GM12878 (cell line): ENCODE results near the gene UBE3C. TPM values are rescaled to one million over a fixed set of nuclear protein-coding genes. Genes with fewer than 3 reads are reported as not detected.

Experiments
- ATAC-seq: fragments of 200-7000 bp; cut with Tn5 transposase; 3 replicates; pipeline ENCODE4 v1.9.1; 2020; ENCODE audit warnings: mild to moderate bottlenecking, moderate library complexity
- BruUV-seq: library from RNA; stranded (reverse); fragments of 400-500 nt; replicated peaks from 2 replicates; lab custom pipeline; 2021; lab: Mats Ljungman, UMichigan
- CTCF ChIA-PET: fragments of 300-600 bp; sonication (Branson Sonifier 250); formaldehyde crosslinking; extraction: SDS; loops from one replicate; lab custom pipeline; 2021; ENCODE audit warnings: inconsistent platforms; lab: Yijun Ruan, JAX
- POLR2A ChIA-PET: fragments of 350-600 bp; formaldehyde crosslinking; extraction: SDS; loops from one replicate; lab custom pipeline; 2021; ENCODE audit warnings: inconsistent platforms; lab: Charles Lee
- RAD21 ChIA-PET: fragments of 300-600 bp; sonication (Branson Sonifier 250); formaldehyde crosslinking; loops from one replicate; lab custom pipeline; 2023; ENCODE audit warnings: antibody characterized with exemption; ENCODE audit not compliant: unreplicated experiment; lab: Charles Lee
- SMC1A ChIA-PET: fragments of 300-600 bp; sonication (Branson Sonifier 250); formaldehyde crosslinking; loops from one replicate; lab custom pipeline; 2023; ENCODE audit not compliant: unreplicated experiment, uncharacterized antibody; lab: Charles Lee
- DNase-seq: peaks from one replicate; pipeline ENCODE4 v3.0.0-alpha.2; 2011; ENCODE audit warnings: low read depth, low spot score
- FAIRE-seq: peaks from 3 replicates; lab custom pipeline; 2011; peaks lifted over from hg19 to GRCh38; lab: Jason Lieb, UNC
- H2AFZ ChIP-seq: 2 replicates; pipeline ENCODE4 v1.6.0; 2011; ENCODE audit warnings: low read depth, low read length, control low read depth; ENCODE audit not compliant: control insufficient read depth
- H3K27ac ChIP-seq: 2 replicates; pipeline ENCODE4 v1.5.1; 2011; ENCODE audit warnings: control low read depth; ENCODE audit not compliant: control insufficient read depth, insufficient read depth
- H3K27me3 ChIP-seq, 2 experiments: replicated peaks in 1 of 2; 2 replicates each; pipeline versions ENCODE4 v1.6.0 to v1.6.1; 2011; ENCODE audit warnings: low read length in 1 of 2; ENCODE audit not compliant: control insufficient read depth in 2 of 2, insufficient read depth in 2 of 2
- H3K36me3 ChIP-seq, 2 experiments: 2 replicates each; pipeline ENCODE4 v1.5.1; 2011; ENCODE audit warnings: low read length in 1 of 2; ENCODE audit not compliant: control insufficient read depth in 2 of 2, insufficient read depth in 2 of 2
- H3K4me1 ChIP-seq: 2 replicates; pipeline ENCODE4 v1.6.1; 2011; ENCODE audit warnings: mild to moderate bottlenecking, low read length, moderate library complexity, mixed read lengths; ENCODE audit not compliant: control insufficient read depth, insufficient read depth
- H3K4me2 ChIP-seq: 2 replicates; pipeline ENCODE4 v1.6.0; 2011; ENCODE audit warnings: control low read depth; ENCODE audit not compliant: control insufficient read depth, insufficient read depth
- H3K4me3 ChIP-seq: fragments of 200-600 bp; sonication (generic); 2 replicates; pipeline ENCODE4 v1.5.1; 2016
- H3K79me2 ChIP-seq: 2 replicates; pipeline ENCODE4 v1.6.0; 2011; ENCODE audit warnings: low read length; ENCODE audit not compliant: control insufficient read depth, insufficient read depth
- H3K9ac ChIP-seq: 2 replicates; pipeline ENCODE4 v1.8.0; 2011; ENCODE audit warnings: low read length, control low read depth, mixed read lengths; ENCODE audit not compliant: control insufficient read depth, insufficient read depth
- H3K9me3 ChIP-seq: replicated peaks from 3 replicates; pipeline ENCODE4 v1.5.1; 2011; ENCODE audit warnings: mild to moderate bottlenecking, low read length; ENCODE audit not compliant: control insufficient read depth, insufficient read depth
- H4K20me1 ChIP-seq: 2 replicates; pipeline ENCODE4 v1.6.0; 2011; ENCODE audit not compliant: control insufficient read depth, insufficient read depth
- ETV6 ChIP-seq, 2 experiments: fragments of 450-650 bp in 1 of 2; IDR thresholded peaks in 1 of 2; conservative IDR thresholded peaks in 1 of 2; 2 replicates each; pipeline ENCODE4 v1.6.1; 2014; ENCODE audit warnings: antibody characterized with exemption in 1 of 2, borderline replicate concordance in 1 of 2, low read depth in 1 of 2, mild to moderate bottlenecking in 1 of 2, moderate library complexity in 1 of 2
- IRF4 ChIP-seq: IDR thresholded peaks from 2 replicates; pipeline ENCODE4 v1.6.1; 2011; ENCODE audit warnings: low read depth, low read length
- JUND ChIP-seq: IDR thresholded peaks from 2 replicates; pipeline ENCODE4 v1.6.1; 2012; ENCODE audit warnings: low read depth, mild to moderate bottlenecking, low read length, improper control_type of control experiment, moderate library complexity
- KDM1A ChIP-seq: fragments of 200-600 bp; sonication (generic); IDR thresholded peaks from 2 replicates; pipeline ENCODE4 v1.6.1; 2016; ENCODE audit warnings: borderline replicate concordance
- NR2F1 ChIP-seq: fragments of 450-650 bp; conservative IDR thresholded peaks from 2 replicates; pipeline ENCODE4 v1.6.1; 2017; ENCODE audit warnings: mild to moderate bottlenecking
- RB1 ChIP-seq: fragments of 450-650 bp; formaldehyde crosslinking; IDR thresholded peaks from 2 replicates; pipeline ENCODE4 v1.6.1; 2017; ENCODE audit warnings: mild to moderate bottlenecking, borderline replicate concordance
- SPI1 ChIP-seq: IDR thresholded peaks from 2 replicates; pipeline ENCODE4 v1.6.1; 2011; ENCODE audit warnings: low read depth, mild to moderate bottlenecking, low read length, moderate library complexity, borderline replicate concordance; ENCODE audit not compliant: insufficient read depth
- ZBED1 ChIP-seq: IDR thresholded peaks from 2 replicates; pipeline ENCODE4 v1.6.1; 2016; ENCODE audit warnings: borderline replicate concordance
- WGBS: methylation state at CpG from one replicate; pipeline ENCODE4 v1.1.6; 2016; ENCODE audit warnings: low lambda C conversion rate; ENCODE audit not compliant: insufficient replicate concordance, insufficient coverage; ENCODE audit errors: missing lambda C conversion rate; 5-methylcytosine and 5-hydroxymethylcytosine counted together
- in situ Hi-C: fragments of 300-500 bp; cut with MboI; formaldehyde crosslinking; loops from 9 replicates; pipeline ENCODE4 v1.14.3; 2018; ENCODE audit warnings: mixed read lengths
- intact Hi-C: fragments of 100-400 bp; cut with micrococcal nuclease; formaldehyde crosslinking; loops from one replicate; pipeline ENCODE4 v1.14.2; 2022; ENCODE audit not compliant: unreplicated experiment
- polyA plus RNA-seq, 11 experiments: library from polyadenylated mRNA; depleted of rRNA in 4 of 11; unstranded in 6 of 11; stranded (reverse) in 5 of 11; fragments of >200 nt; fragmentation: Nextera tagmentation in 4 of 11; fragmentation: Illumina TruSeq in 1 of 11; extraction: Ambion mirVana in 4 of 11; extraction: Trizol in 1 of 11; gene quantifications; 1 replicate in 1 of 11; 2 replicates in 10 of 11; pipeline versions ENCODE4 v1.2.1 to v1.2.3, GENCODE V29; 2011 to 2016; ENCODE audit warnings: inconsistent platforms in 2 of 11, missing spikeins in 2 of 11, low read depth in 1 of 11
- total RNA-seq, 4 experiments: library from RNA; depleted of rRNA in 3 of 4; stranded (reverse); fragments of >200 nt in 3 of 4; fragmentation: Illumina TruSeq in 1 of 4; extraction: Trizol in 1 of 4; gene quantifications; 2 replicates each; pipeline versions ENCODE4 v1.2.1 to v1.2.3, GENCODE V29; 2013 to 2021
- TF ChIP-seq, protein P1 (sequence below): IDR thresholded peaks from 2 replicates; pipeline ENCODE4 v1.6.1; 2012; ENCODE audit warnings: low read depth, low read length, improper control_type of control experiment
- TF ChIP-seq, protein P2 (sequence below): fragments of 450-650 bp; formaldehyde crosslinking; IDR thresholded peaks from 2 replicates; pipeline ENCODE4 v1.4.0; 2020; ENCODE audit warnings: mild to moderate bottlenecking, moderate library complexity

Gene UBE3C
- total and polyA plus RNA-seq, 10 of the 15 experiments (the other 5 are each of a cell fraction or from before 2014, with no cell fraction given) = 7.9 to 65.9 (median 45.2) TPM

DNA sequence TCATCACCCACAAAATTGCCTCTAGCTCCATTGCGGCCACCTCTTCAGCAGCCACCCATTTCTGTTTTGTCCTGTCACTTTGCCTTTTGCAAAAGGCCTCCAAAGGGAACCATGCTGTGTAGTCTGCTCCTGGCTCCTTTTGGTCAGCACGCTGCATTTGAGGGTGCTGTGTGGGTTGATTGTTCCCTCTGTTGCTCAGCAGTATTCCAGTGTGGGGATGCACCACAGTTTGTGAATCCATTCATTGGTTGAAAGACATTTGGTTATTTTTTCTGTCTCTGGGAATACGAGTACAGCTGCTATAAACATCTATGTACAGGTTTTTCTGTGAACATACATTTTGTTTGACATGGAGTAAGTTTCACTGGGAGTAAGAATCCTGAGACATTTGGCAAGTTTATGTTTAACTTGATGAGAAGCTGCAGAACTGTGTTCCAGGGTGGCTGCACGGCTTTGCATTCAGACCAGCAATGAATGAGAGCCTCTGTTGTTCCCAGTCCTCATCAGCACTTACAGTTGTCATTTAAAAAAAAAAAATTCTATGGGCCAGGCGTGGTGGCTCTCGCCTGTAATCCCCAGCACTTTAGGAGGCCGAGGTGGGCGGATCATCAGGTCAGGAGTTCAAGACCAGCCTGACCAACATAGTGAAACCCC, 82.3 kb downstream of the UBE3C start:
- FAIRE-seq = no peak
- ChIA-PET RAD21 (no interaction called here), CTCF (interaction anchor here (1.2 to 1.4 kb wide), 2 partner anchors 12 to 15 kb away, joined by 3 to 5 read pairs; no protein-coding TSS in a partner anchor), SMC1A (interaction anchor here (0.8 kb wide), 1 partner anchor 11 kb away, joined by 3 read pairs; no protein-coding TSS in a partner anchor), POLR2A (interaction anchor here (1.0 kb wide), 1 partner anchor 13 kb away, joined by 4 read pairs; no protein-coding TSS in a partner anchor)
- in situ Hi-C loops (no loop called here), intact Hi-C loops (no loop called here)
- Histone ChIP-seq H3K4me3 (no peak overlapping the region), H3K27ac (no peak overlapping the region), H3K36me3 (peaks cover 8 to 15% of the 10 kb centered on the region in 2 experiments; a peak in 3 of 4 replicates), H3K4me1 (peaks cover 6% of the 10 kb centered on the region), H3K4me2 (no peak overlapping the region), H3K27me3 (no peaks in the 10 kb centered on the region), H2AFZ (no peak overlapping the region), H3K9me3 (no peaks in the 10 kb centered on the region), H3K9ac (no peak overlapping the region), H4K20me1 (no peaks in the 10 kb centered on the region), H3K79me2 (no peaks in the 10 kb centered on the region)
- no peak for DNase-seq
- BruUV-seq = no TSS peak
- no peak for ATAC-seq
- TF ChIP-seq IRF4 = no peak
- TF ChIP-seq ZBED1 = no peak
- WGBS = 97% methylated on average over 8 of the region's 8 CpGs

DNA sequence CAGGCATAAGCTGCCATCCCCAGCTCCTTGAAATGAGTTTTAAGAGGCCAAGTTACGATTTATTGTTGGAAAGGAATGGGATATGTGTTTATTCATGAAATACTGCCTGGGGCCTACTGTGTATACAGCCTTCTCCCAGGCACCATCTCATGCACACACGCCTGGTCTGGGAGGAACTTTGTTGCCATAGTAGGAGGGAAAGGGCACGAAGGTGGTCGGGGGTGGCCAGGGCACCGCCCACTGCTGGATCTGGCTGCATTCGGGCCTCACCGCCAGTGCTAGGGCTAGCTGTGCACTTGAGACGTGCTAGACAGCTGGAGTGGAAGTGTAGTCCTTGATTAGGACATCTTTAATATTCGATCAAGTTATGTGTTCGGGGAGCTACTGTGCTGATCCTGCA, 84.0 kb downstream of the UBE3C start:
- WGBS = over 99% methylated on average over 10 of the region's 10 CpGs
- no peak overlapping the region for H3K4me2 ChIP-seq
- H3K27me3 ChIP-seq = no peaks in the 10 kb centered on the region
- in situ Hi-C loops (no loop called here), intact Hi-C loops (no loop called here)
- no peak overlapping the region for H3K9ac ChIP-seq
- ATAC-seq (no peak), FAIRE-seq (no peak), DNase-seq (no peak)
- ChIA-PET CTCF (interaction anchor here (0.6 to 1.5 kb wide), 3 partner anchors 253 to 397 kb away, joined by 3 to 5 read pairs (median 3); no protein-coding TSS in a partner anchor), SMC1A (interaction anchor here (0.9 kb wide), 1 partner anchor 12 kb away, joined by 3 read pairs; no protein-coding TSS in a partner anchor), RAD21 (no interaction called here), POLR2A (no interaction called here)
- no peaks in the 10 kb centered on the region for H3K9me3 ChIP-seq
- peaks cover 6% of the 10 kb centered on the region for H3K4me1 ChIP-seq
- H3K27ac ChIP-seq = no peak overlapping the region
- H3K4me3 ChIP-seq = no peak overlapping the region
- no peaks in the 10 kb centered on the region for H4K20me1 ChIP-seq
- no peak overlapping the region for H2AFZ ChIP-seq
- no TSS peak for BruUV-seq
- peaks cover 8 to 10% of the 10 kb centered on the region in 2 experiments; a peak in 3 of 4 replicates for H3K36me3 ChIP-seq
- no peaks in the 10 kb centered on the region for H3K79me2 ChIP-seq
- no peak for TF ChIP-seq JUND
- TF ChIP-seq, protein P1, sequence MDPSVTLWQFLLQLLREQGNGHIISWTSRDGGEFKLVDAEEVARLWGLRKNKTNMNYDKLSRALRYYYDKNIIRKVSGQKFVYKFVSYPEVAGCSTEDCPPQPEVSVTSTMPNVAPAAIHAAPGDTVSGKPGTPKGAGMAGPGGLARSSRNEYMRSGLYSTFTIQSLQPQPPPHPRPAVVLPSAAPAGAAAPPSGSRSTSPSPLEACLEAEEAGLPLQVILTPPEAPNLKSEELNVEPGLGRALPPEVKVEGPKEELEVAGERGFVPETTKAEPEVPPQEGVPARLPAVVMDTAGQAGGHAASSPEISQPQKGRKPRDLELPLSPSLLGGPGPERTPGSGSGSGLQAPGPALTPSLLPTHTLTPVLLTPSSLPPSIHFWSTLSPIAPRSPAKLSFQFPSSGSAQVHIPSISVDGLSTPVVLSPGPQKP = no peak
- TF ChIP-seq NR2F1 = no peak
- TF ChIP-seq RB1 = no peak
- TF ChIP-seq KDM1A = no peak
- TF ChIP-seq, protein P2, sequence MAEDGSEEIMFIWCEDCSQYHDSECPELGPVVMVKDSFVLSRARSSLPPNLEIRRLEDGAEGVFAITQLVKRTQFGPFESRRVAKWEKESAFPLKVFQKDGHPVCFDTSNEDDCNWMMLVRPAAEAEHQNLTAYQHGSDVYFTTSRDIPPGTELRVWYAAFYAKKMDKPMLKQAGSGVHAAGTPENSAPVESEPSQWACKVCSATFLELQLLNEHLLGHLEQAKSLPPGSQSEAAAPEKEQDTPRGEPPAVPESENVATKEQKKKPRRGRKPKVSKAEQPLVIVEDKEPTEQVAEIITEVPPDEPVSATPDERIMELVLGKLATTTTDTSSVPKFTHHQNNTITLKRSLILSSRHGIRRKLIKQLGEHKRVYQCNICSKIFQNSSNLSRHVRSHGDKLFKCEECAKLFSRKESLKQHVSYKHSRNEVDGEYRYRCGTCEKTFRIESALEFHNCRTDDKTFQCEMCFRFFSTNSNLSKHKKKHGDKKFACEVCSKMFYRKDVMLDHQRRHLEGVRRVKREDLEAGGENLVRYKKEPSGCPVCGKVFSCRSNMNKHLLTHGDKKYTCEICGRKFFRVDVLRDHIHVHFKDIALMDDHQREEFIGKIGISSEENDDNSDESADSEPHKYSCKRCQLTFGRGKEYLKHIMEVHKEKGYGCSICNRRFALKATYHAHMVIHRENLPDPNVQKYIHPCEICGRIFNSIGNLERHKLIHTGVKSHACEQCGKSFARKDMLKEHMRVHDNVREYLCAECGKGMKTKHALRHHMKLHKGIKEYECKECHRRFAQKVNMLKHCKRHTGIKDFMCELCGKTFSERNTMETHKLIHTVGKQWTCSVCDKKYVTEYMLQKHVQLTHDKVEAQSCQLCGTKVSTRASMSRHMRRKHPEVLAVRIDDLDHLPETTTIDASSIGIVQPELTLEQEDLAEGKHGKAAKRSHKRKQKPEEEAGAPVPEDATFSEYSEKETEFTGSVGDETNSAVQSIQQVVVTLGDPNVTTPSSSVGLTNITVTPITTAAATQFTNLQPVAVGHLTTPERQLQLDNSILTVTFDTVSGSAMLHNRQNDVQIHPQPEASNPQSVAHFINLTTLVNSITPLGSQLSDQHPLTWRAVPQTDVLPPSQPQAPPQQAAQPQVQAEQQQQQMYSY (CRISPR knock-in tag) = no peak
- TF ChIP-seq SPI1 = no peak
- no peak for TF ChIP-seq ETV6 (conservative IDR thresholded peaks at IDR 0.05 in 1 of 2, IDR thresholded peaks at IDR 0.05 in 1 of 2; ENCODE audit: borderline replicate concordance in 1 of 2, low read depth in 1 of 2)
